ENCODE results near the gene KCNA3.

The KCNA3 gene

DNA sequence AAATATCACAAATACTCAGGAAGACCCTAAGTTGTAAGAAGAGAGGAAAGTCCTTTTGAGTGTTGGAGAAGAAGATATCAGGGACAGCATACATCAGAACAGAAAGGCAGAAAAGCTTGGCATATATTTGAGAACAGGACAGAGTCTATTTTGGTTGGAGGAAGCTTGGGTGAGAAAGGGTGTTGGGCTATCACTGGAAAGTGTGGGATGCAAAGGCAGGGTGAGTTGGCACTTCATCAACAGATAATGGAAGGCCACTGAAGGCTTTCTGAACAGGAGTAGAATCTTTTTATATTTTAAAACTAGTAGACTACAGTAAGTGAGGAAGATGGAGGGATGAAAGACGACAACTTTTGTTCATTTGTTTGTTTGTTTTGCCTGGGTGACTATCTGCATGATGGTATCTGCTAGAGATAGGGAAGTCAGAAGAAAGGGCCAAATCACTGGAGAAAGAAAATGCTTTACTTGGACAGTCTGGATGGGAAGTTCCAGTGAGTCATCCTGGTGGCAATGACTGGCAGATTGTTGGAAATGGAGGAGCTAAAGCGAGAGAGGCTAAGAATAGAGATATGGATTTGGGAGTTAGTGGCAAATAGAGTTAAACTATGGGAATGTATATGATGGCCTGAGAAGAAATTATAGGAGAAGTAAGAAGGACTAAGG is 34.9 kb downstream of the KCNA3 start:
- no peak for DNase-seq (ENCODE audit: low read depth, low spot score)

DNA sequence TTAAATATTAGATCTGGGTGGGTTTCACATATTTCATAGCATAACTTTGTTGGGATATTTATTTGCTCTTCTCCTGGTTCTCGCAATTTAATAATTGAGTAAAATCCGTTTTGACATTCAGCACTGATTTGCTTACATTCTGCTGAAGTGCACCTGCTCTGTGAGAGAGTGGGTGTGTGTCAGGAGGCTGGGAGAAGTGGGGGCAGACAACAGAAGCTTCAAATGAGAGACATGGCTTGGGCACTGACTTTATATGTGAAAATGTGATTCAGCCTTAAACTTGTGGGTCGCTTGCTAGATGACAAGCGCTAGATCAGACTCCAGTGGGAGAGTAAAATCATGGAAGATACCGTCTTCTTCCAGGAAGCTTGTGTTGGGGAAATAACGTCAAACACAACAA is 36.2 kb downstream of the KCNA3 start:
- no peak for DNase-seq (ENCODE audit: low read depth, low spot score)

DNA sequence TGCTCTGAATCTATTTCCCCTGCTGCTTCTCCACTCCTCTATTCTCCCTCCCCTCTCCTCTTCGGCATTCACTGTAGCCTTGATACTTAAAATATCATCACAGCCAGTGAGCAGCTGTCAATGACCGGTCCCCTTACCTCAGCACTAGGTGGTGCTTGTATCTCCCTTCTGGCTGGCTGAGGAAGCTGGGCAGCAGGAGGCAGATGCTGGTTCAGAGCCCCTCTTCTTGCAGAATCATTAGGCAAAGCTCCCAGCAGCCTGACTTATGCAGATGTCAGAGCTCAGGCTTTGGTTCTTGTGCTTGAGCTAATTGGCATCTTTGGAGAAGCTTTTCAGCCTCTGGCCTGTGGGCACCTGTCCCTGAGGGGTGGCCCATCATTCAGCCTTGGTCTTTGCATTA is 36.7 kb downstream of the KCNA3 start:
- no peak for DNase-seq (ENCODE audit: low read depth, low spot score)

DNA sequence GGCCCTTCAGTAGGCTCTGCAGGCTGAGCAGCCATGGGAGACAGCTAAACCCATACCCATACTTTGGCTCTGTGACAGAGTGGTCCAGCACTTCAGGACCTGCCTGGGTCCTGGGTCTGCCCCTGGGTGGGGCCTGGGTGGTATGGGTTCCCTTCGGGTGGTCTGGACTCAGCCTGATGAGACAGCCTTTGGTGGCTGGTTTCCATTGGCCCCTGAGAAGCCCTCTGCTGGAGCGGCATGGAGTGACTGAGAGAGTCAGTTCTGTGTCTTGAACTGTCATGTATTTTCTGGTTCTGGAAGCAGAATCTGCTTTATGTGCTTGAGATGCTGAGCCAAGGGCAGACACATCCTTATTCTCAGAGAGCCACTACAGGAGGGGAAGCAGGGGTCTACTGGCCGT is 37.3 kb downstream of the KCNA3 start:
- no peak for DNase-seq (ENCODE audit: low read depth, low spot score)

DNA sequence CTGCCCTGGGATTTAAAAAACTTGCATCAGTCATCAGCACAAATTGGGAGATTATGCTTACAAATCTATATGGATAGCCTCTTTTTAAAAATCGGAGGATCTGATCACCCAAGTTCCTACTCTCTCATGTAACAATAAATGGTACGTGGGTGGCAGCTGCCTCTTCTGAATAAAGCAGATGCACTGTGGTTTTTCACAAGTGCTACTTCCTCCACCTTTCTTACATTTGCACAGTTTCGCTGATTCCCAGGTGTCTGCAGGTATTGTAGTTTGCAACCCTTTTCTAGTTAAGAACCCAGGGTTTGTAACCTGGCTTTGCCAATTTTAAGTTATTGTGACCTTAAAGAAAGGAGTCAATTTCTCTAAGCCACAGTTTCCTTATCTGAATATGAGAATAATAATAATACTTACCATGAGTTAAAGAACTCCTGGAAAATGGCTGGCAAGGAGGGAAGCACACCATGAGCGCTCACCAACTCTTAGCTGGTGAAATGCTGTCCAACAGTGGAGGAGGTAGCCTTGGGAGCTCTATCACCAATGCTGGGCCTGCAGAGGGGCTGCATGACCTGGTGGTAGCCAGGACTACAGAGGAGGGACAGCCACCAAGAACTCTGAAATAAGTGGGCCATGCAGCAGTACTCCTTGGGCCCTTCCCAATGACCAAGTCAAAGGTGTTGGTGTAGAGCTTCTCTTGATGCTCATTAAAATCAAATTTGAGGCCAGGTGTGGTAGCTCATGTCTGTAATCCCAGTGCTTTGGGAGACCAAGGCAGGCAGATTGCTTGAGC is 38.4 kb downstream of the KCNA3 start:
- DNase-seq (ENCODE audit: low read depth, low spot score) = no peak

DNA sequence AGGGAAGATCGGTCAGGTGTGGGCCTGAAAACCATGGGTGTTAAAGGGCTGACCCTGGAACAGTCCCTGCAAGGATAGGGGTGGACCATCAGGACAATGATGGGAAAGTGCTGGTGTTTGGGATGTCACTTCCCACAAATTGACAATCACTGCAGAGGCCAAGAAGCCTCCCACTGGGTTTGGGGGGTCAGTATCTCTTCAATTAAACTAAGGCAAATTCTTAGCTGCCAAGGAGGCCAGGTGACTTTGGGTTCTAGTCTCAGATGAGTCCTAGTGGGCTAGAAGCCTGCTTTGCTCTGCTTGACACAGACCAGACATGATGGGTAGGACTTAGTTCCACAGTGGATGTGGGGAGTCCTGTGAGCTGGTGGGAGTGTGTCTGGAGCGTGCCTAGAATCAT is 39.3 kb downstream of the KCNA3 start:
- DNase-seq (ENCODE audit: low read depth, low spot score) = no peak

DNA sequence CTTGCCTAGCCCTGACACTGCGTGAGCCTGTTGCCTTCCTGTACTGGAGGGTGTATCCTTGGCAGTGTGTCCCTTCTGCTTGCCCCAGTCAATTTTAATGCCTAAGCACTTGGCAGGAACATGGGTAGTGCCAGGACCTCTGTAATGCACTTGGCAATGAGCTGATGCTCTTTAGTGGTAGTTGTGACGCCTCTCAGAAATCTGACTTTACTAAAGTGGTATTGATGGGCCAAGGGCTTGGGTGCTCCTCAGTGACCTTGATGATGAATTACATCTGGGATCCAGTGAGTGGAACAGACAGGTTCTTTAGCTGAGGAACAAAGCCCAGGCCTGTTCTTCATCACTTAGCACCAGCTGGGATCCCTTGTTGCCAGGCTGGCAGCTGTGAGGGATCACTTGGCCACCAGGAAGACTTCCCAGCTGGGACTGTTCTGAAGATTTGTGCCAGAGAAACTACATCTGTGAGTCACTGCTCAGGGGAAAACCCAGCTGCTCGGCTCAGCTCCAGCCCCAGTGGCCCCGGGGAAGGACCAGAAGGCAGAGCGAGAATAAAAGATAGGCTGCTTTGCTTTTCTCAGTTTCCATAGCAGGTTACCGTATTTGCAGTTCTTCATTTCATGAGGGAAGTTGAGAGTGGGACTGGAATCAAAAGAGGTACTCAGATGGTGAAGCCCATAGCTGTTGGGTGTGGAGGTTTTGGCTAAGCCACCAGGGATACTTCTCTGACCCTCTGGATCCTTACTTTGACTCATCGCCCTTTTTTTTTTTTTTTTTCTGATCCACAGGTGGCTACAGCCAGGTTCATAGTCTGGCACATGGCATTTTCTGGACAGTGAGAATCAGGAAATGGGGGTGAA is 40.1 kb downstream of the KCNA3 start:
- DNase-seq (ENCODE audit: low read depth, low spot score) = no peak

DNA sequence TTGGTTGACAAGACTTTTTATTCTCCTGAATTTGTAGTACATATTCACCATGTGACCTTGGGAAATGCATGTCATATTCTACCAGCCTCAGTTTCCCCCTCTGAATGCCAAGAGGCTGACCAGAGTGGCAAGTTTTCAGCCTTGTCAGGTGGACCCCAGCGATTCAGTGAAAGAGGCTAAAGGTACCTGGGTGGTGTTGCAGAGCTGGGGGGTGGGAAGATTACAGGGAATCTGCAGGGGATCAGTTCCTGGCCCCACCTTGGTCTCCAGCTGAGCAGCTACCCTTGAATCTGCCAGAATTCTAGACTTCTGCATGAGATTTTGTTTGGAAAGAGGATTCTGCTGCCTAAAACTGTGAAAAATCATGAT is 40.7 kb downstream of the KCNA3 start:
- DNase-seq (ENCODE audit: low read depth, low spot score) = no peak

DNA sequence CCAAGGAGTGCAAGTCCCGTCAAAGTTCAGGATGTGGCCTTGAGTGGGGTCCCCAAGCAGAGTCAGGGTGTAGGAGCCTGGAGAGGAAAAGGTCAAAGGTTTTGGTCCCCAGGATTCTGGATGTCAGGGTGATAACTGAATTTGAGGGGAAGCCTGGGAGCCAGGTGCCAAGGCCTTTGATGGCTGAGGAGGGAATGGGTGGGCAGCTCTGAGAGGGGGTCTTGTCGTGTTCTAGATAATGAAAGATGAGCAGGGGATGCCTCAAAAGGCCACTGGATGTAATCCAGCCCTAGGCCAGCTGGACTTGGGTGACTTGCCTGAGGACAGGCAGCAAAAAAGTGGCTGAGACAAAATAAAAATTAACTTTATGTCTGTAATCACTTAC is 41.1 kb downstream of the KCNA3 start:
- no peak for DNase-seq (ENCODE audit: low read depth, low spot score)

DNA sequence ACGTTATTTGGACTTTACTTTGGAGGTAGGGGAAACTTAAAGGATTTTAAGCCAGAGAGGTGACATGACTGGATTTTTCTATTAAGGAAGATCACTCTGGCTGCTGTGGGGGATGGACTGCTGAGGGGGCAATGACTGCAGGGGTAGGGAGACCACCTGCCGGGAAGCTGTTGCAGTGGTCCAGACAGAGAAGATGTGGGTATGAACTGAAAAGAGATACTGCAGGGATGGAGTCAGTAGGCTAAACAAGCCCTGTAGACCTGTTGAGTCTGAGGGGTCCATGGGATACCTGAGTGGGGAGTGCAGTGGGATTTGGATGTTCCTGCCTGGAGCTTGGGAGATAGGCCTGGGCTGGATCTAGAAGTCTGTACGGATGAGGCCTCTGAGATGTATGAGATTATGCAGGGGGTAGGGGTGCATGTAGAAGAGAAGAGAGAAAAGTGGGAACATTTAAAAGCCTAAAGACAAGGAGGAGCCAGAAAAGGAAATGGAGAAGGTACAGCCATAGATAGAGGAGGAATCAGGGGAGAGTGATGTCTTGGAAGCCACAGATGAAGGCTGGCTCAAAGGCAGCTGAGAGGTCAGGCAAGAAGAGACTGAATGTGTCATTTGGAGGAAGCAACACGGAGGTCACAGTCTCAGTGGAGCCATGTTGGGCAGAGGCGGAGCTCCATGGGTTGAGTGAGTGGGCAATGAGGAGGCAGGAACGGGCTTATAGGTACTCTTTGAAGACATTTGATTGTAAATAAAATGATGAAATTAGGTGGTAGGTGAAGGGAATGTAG is 42.7 kb downstream of the KCNA3 start:
- DNase-seq (ENCODE audit: low read depth, low spot score) = no peak

DNA sequence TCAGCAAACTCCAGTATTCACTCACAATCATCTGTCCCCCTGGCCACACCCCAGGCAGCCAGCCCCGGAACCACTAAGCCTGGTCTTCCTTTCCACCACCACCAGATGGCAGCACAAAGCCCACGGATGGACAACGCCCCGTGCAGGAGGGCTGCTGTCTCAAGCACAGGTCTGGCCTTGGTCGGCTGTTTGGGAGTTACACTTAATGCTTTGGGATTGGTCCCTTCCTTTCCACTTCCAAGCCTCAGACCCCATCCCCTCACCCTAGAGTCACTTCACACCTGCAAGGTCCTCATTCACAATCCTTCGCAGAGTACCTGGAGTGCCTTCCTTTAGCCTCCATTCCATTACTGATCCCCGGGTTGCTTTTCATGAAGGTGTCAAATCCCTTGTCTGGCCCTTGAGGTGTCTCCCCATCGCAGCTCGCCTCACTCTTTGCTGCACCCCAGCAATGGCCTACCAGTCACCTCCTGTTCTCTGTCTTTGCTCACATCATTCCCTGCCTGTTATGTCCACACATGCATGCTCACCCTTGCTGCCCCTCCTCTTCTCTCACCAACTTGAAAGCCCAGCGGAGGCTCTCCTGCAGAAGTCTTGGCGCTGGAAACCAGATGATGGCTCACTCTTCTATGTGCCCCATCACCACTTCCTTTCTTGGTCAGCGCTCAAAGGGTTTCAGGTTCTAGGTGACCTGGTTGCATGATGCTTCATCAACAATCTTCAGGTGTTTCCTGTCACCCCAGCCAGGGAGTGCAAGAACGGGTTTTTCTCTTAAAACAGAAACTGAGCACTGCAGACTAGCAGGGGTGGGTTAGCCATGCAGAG is 43.7 kb downstream of the KCNA3 start:
- DNase-seq (ENCODE audit: low read depth, low spot score) = peak; percentile 80

DNA sequence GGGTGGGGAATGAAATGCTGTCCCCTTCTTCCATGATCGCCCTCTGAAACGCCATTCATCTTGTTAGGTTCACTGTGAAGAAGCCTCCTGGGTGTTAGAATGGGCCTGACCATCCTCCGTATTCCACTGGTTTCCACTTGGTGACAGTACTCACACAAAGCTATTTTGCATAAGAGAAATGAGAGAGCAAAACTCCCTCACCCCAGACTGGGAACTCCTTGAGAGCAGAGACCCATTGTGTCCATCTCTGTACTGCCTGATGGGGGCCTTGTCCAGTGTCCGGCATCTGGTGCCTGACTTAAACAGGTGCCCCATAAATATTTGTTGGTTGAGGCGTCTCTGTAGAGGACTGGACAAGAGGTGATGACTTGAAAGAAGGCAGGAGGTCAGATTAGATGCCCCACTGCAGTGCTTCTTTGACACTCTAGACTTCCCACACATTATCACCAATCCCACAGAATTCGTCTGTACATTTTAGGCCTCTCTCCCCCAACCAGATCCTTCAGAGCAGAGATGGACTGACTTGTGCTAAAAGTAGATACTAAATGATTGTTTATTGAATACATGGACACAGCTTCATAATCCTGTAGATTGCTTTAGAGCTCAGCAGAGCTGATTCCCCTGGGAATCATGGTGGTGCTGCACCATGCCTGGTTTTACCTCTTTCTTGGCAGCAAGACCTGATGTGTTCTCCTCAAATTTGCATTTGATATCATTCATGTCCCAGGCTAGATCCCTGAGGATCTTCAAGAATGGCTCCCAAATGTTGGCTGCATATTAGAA is 46.2 kb downstream of the KCNA3 start:
- no peak for DNase-seq (ENCODE audit: low read depth, low spot score)

DNA sequence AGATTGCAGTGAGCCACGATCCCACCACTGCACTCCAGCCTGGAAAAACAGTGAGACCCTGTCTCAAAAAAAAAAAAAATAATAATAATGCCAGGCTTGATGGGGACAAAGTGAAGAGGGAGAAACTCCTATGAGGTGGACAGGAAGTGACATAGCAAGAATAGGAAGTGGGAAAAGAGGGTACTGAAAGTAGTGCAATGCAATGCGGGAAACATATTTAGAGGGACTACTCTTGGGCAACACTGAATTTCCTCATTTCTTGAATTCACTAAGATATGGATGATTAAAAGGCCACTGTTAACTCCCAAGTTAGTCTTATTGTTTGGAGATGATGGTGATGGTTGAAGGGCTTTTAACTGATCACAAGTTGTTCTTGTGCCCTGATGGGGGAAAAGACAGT is 47.0 kb downstream of the KCNA3 start:
- no peak for DNase-seq (ENCODE audit: low read depth, low spot score)

DNA sequence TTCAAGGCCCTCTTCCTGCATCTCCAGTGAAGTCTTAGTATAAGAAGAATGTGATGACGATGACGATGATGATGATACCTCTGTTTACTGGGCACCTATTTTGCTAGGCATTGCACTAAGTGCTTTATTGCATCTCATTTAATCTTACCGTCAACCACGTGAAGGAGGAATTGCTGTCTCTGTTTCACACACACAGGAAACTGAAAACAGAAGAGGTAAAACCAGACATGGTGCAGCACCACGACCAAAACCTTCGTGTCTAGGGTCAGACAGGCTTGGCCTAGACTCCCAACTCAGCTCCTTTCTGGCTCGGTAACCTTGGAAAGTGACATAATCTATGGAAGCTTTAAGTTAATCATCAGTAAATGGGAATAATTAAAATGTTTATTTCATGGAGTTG is 47.9 kb downstream of the KCNA3 start:
- no peak for DNase-seq (ENCODE audit: low read depth, low spot score)

Measured in ELF-1 (cell line).